Hippocampal formation (tissue), 2 donors: ENCODE results near the gene MTIF3.
"Not testable (repeated sequence)": the region's sequence is repeated elsewhere in the genome, so short reads cannot be mapped to it uniquely, and the experiment has no call there.

Experiments used
- DNase-seq, 2 donors: peaks; one replicate each; lab custom pipeline; 2025; lab: John Stamatoyannopoulos, UW

The MTIF3 gene

DNA sequence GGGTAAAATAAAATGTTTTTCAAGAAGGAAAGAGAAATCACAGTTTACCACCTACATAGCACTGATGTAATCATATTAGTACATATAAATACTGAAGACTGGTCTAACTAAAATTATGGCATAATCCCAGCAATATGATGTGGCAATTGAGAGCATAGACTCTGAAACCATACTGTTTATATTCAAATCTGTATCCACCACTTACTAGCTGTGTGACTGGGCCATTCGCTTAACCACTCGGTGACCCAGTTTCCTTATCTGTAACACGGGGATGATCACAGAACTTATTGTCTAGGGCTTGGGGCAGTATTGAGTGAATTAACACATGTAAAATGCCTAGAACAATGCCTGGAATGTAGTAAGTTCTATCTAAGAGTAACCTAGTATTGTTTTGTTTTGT lies 39.0 kb downstream of the MTIF3 start:
- no peak for DNase-seq

DNA sequence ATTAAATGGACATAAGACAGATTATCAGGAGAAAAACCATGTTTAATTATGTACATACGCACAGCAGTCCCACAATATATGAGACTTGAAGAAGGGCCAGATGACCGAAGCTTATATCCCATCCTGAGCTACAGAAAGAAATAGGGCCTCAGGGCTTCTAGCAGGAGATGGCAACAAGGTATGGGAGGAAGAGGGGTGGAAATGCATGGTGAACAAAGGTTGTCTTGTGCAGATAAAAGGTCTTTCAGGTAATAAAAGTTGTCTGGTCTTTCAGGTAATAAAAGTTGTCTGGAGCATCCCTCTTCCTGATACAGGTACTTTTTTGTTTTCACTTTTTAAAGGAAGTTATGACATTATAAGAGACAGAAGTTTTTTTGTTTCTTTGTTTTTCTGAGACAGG lies 41.4 kb downstream of the MTIF3 start:
- DNase-seq: no peak

DNA sequence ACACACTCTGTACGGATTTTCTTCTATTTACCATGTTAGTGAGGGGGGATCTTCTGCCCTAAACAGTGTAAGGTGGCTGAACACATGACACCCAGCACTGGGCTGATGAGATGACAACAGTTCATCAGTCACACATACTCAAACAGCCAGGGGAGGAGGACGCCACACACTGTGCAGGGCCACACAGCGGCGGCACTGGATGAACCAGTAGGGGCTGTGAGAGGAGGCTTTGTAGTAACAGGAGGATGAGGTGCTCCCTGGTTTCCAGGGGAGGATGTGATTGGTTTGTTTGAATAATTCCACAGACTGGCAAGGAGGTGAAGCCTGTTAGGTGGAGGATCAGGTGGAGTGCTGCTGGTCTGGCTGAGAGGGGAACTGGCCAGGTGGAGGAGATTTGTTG lies 42.3 kb downstream of the MTIF3 start:
- no peak for DNase-seq

DNA sequence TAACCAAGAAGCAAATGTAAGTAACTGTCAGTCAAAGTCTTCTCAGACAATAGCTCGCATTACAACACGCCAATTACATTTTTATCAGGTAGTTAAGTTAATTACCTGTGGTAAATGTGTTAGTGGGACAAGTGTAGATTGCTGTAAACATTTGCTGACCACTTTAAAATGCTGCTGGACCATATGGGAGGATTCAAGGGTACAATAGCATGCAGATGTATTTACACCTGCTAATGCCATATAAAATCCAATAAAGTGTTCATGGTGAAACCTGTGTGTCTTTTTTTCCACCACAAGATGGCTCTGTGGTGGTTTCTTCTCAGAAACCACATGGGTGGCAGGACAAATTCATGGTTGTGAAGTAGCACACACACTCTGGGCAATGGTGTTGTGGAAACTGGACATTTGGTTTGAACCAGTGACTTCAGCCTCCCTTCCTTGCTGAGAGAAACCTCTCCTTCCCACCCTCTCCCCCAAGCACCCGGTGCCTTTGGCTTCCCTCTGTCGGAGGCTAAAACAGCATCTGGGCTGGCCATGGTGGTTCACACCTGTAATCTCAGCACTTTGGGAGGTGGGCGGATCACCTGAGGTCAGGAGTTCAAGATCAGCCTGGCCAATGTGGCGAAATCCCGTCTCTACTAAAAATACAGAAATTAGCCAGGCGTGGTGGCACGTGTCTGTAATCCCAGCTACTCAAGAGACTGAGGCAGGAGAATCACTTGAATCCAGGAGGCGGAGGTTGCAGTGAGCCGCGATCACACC lies 44.0 kb downstream of the MTIF3 start:
- no peak for DNase-seq

DNA sequence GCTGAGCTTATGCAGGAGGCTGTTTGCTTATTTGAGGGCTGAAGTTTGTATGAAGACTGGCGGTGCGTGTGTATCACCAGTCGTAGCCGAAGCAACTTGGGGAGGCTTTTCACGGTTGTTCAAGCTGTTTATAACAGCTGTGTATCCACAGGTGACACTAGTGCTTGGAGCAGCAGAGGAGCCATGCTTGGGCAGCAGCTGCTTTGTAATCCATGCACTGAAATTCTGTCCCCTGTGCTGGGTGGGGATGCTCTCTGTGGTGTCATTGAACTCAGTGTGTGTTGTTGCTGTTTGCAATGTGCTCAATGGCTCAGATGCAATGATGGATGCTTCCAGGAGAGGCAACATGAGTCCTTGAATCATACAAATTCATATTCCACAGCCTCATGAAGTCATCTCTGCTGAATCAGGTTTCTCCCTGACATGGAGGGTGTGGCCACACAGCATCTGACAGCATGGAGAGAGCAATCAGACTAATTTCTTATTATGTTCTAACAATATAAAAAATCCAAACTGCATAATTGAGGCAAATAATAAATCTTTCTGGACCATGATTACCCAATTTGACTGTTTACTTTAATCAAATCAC lies 44.7 kb downstream of the MTIF3 start:
- no peak for DNase-seq

DNA sequence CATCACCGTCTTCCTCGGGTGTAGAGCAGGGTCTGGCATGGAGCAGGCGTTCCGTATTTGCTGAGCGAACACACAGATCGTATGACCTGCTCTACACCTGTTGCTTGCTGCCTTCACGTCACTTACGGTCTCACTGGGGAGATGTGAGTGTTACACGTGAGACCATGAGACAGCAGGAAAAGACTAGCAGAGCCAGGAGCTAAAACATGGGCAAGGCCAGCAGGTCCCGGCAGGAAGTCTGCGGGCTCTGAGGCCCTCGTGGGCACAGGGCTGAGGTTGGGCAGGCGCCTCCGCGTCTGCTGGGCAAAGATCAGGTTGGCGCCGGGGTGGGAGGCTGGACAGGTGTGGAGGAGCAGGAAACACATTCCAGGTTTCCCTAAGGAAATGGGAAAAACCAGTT lies 45.7 kb downstream of the MTIF3 start:
- DNase-seq: no peak

DNA sequence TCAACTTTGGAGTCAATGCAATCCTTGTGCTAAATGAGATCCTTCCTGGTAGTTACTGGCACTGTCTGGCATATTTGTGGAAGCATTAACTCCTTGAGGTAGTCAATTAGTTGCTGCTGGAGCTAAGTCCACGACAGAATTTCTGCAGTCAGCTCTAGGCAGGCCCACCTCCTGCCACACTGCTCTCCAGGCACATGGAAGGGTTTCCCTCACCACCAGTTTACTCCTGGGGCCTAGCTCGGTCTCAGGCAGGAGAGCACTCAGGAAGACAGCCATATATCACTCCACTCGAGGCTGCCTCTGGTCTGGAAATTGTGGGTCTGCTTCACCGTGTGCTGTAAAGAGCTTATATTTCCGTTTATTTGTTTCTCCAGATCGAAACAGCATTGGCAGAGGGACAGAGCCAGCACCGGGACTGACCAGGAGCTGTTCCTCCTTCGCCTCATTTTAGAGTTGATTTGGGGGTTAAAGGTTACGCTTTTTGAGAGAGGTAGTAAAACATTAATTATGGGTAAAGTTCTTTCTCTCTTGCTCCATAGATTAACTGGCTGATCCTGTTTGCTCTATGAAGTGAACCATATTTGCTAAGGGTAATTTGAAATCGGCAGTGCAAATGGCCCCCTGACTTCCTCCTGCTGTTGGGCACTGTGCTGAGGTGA lies 46.5 kb downstream of the MTIF3 start:
- no peak for DNase-seq

DNA sequence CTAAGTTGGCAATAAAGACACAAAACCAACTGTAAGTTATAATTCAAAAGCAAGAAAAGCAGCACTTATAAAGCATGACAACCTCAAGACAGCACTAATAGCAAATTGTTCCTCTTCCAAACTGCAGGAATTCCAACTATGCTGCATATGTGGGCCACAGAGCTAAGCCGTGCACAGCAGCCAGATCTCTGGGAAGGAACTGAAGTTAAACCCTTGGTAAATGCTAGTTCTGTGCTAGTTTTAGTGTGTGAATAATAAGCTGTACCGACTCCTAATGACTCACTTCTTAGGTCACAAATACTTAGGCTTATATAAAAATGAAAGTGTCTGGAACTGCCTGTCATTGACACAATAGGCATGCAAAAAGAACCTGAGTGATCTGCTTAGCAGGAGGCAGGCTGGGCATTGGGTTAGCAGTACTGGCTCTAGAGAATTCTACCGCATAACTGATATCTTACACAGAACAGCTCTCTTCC lies 47.1 kb downstream of the MTIF3 start:
- DNase-seq: no peak

DNA sequence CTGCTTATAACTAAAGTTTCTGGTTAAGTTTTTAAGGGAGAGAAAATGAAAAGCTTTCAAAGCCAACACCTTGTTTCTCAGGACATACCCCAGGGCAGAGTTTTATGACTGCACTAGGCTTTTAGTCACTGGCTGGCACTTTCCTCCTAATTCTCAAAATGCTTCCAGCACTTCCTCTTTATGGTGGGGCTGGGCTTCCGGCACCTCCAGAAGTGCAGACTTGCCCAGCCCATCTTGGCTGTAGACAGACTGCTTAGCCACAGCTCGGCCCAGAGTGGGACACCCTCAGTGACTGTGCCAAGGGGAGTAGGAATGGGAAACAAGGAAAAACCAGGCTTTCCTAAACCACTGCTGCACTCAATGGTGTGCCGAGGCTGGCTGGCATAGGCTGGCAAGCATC lies 49.2 kb downstream of the MTIF3 start:
- DNase-seq: no peak

DNA sequence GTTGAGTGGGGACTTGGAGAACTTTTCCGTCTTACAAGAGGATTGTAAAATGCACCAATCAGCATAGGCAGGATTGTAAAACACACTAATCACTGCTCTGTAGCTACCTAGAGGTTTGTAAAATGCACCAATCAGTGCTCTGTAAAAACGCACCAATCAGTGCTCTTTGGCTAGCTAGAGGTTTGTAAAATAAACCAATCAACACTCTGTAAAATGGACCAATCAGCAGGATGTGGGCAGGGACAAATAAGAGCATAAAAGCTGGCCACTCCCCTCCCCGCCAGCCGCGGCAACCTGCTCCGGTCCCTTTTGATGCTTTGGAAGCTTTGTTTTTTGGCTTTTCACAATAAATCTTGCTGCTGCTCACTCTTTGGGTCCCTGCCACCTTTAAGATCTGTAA lies 50.0 kb downstream of the MTIF3 start:
- DNase-seq: not testable (repeated sequence)

DNA sequence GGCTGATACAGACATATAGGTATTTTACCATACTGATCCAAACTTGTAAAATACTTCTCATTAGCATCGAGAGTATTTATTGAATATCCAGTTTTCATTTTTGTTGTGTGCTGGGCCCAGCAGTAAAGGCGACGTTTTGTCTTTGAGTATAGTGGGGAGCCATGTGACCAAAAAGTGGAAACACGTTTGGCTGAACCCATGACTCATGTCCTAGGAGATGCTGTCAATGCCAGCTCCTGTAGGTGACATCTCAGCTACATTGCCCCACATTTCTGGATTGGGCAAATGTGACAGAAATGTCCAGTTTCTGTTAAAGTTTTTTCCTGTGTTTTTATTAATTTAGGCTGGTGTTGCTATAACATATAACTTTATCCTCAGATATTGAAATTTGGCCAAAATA lies 52.0 kb downstream of the MTIF3 start:
- no peak for DNase-seq

DNA sequence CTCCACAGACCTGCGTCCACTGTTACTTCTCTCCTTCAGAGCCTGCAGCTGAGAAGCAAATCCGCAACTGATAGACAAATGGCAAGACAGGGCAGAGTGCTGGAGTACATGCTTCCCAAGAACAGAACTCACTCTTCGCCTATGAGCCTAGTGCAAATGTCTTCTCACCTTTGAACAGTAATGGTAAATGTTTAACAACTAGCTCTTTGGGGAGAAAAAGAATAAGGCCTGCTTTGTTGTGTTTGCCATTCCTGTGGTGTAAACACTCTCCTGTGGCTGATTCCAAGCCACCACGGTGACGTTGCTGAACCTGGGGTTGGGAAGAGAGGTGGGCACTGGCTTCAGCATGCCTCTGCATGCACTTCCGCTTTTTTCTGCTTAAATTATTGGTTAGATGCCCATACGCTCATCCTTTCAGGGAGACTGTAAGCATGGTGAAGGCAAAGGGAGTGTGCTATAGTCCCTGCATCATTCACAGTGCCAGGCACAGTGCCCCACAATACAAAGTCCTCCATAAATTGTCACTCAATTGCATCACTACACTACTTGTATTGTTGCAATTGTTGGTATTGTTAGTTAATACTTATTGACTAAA lies 54.0 kb downstream of the MTIF3 start:
- DNase-seq: no peak

DNA sequence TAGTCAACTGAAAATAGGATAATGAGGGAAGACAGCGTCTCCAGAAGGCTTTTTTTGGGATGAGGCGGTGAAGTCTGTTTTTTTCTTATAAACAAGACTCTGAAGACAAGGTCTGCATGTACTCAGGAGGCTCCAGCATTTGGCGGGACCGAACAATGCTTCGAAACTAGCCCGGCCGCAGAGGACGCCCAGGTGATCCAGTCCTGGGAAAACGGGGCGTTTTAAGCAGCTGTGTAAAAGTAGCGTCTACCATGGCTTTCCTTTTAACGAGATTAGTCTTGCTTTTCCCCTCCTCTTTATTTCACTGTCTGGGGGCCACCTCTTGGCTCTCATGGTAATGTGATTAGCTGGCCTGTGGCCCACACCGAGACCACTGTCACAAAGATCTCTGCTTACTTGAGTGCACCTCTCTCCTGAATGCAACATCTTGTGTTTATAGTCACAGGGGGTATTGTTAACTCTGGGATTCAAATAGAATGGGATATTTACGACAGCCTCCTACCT lies 55.3 kb downstream of the MTIF3 start:
- DNase-seq: no peak

DNA sequence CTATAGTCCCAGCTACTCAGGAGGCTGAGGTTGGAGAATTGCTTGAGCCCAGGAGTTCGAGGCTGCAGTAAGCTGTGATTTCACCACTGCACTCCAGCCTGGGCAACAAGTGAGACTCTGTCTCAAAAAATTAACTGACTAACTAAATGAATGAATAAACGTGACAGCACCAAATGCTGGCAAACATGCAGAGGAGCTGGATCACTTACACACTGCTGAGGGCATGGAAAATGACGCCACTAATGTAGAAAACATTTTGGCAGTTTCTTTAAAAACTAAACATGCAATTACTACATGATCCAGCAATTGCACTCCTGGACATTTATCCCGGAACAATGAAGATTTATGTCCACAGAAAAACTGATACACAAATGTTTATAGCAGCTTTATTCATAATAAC lies 57.3 kb downstream of the MTIF3 start:
- no peak for DNase-seq

DNA sequence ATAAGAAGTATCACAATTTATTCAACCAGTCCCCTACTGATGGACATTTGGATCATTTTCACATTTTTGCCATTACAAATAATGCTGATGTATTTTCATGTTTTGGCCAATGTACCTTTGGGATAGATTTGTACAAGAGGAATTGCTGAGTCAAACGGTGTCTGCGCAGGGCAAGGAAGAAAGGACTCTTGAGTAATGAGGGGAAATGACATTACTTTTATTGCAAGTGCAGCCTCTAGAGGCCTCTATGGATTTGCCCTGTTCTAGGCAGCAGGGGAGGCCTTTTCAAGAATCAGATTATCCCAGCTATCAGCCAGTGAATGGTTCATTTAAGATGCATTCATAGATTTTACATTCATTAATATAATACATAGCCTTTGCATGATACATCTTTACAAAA lies 58.9 kb downstream of the MTIF3 start:
- no peak for DNase-seq

DNA sequence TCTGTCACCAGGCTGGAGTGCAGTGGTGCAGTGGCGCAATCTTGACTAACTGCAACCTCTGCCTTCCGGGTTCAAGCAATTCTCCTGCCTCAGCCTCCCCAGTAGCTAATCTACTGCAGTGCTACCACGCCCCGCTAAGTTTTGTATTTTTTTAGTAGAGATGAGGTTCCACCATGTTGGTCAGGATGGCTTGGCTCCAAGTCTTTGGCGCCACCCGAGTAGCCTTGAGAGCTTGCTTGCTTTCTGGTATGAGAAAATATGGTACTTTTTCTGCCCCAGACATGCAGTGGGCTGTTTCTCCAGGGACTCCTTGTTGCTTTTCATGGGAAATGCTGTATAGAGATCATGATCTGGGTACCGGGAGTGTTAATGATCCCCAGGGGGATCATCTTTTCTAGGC lies 60.5 kb downstream of the MTIF3 start:
- DNase-seq: no peak

DNA sequence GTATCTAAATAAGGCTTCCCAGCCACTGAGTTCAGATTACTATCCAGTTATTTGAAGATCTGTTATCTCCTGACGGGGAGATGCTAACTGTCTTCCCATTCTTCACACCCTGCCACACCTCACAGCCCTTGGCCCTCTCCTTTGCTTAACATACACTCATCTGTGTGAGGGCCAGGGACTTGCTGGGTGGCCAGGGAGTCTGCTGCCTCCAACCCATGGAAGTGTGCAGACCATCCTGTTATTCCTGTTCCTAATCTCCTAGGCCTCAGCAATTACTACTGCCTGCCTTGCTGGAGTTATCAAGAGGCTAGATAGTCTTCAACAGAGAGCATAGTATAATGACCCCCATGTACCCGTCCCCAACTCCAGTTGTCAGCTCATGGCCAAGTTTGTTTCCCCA lies 62.1 kb downstream of the MTIF3 start:
- no peak for DNase-seq
